K562 (cell line): ENCODE data around the gene ADGRF5. TPM values are rescaled to one million over a fixed set of nuclear protein-coding genes. Genes with fewer than 3 reads are reported as not detected.
A peak's percentile ranks its signal among the peaks of the same experiment; 100 is the strongest.

Source experiments
- CLOCK ChIP-seq: fragments of 250-450 bp; sonication (Bioruptor Pico); IDR thresholded peaks from 2 replicates; pipeline ENCODE4 v1.4.0; 2020; ENCODE audit warnings: mild to moderate bottlenecking, moderate library complexity, borderline replicate concordance
- E2F4 ChIP-seq: sonication (generic); formaldehyde crosslinking; IDR thresholded peaks from 2 replicates; pipeline ENCODE4 v1.8.0; 2022; ENCODE audit warnings: mild to moderate bottlenecking, low read depth, missing genetic modification reagents
- FOXK2 ChIP-seq, 2 experiments: fragments of 450-650 bp; IDR thresholded peaks in 1 of 2; conservative IDR thresholded peaks in 1 of 2; 2 replicates each; pipeline ENCODE4 v1.6.1; 2016; ENCODE audit warnings: low read depth in 2 of 2, mild to moderate bottlenecking in 1 of 2
- MLX ChIP-seq, 2 experiments: fragments of 450-650 bp in 1 of 2; sonication (generic) in 1 of 2; formaldehyde crosslinking; conservative IDR thresholded peaks; 2 replicates each; pipeline versions ENCODE4 v1.4.0 to v1.8.1; 2020 to 2022; ENCODE audit warnings: mild to moderate bottlenecking in 1 of 2, missing genetic modification reagents in 1 of 2
- NCOA1 ChIP-seq: fragments of 450-650 bp; IDR thresholded peaks from 2 replicates; pipeline ENCODE4 v1.6.1; 2016; ENCODE audit warnings: low read depth
- PCBP2 ChIP-seq: fragments of 200-400 bp; formaldehyde crosslinking; IDR thresholded peaks from 2 replicates; pipeline ENCODE4 v1.6.1; 2018; ENCODE audit warnings: low read length, low read depth, mild to moderate bottlenecking, moderate library complexity; ENCODE audit not compliant: poor library complexity, severe bottlenecking
- RBM15 ChIP-seq: fragments of 200-400 bp; formaldehyde crosslinking; IDR thresholded peaks from 2 replicates; pipeline ENCODE4 v1.6.1; 2018; ENCODE audit warnings: mild to moderate bottlenecking, low read length, moderate library complexity; ENCODE audit not compliant: insufficient read depth
- RBM34 ChIP-seq: fragments of 200-400 bp; formaldehyde crosslinking; IDR thresholded peaks from 2 replicates; pipeline ENCODE4 v1.6.1; 2018; ENCODE audit warnings: low read length, borderline replicate concordance; ENCODE audit not compliant: insufficient read depth
- SMARCA4 ChIP-seq: fragments of 450-650 bp; IDR thresholded peaks from 2 replicates; pipeline ENCODE4 v1.6.1; 2016
- SP1 ChIP-seq: sonication (generic); formaldehyde crosslinking; IDR thresholded peaks from 2 replicates; pipeline ENCODE4 v1.8.1; 2022; ENCODE audit warnings: mild to moderate bottlenecking, missing genetic modification reagents
- TARDBP ChIP-seq: fragments of 450-650 bp; IDR thresholded peaks from 2 replicates; pipeline ENCODE4 v1.6.1; 2016
- TFAM ChIP-seq: fragments of 250-450 bp; sonication (Bioruptor Pico); conservative IDR thresholded peaks from 2 replicates; pipeline ENCODE4 v1.5.0; 2021; ENCODE audit warnings: mild to moderate bottlenecking, moderate library complexity
- ZBTB17 ChIP-seq: fragments of 450-650 bp; formaldehyde crosslinking; IDR thresholded peaks from 2 replicates; pipeline ENCODE4 v1.4.0; 2020; ENCODE audit warnings: mild to moderate bottlenecking
- ZNF224 ChIP-seq: sonication (generic); formaldehyde crosslinking; IDR thresholded peaks from 2 replicates; pipeline ENCODE4 v1.8.0; 2022; ENCODE audit warnings: mild to moderate bottlenecking, missing genetic modification reagents
- polyA plus RNA-seq, 8 experiments: library from polyadenylated mRNA; depleted of rRNA in 4 of 8; stranded (reverse) in 5 of 8; unstranded in 3 of 8; fragments of >200 nt; fragmentation: Nextera tagmentation in 2 of 8; fragmentation: Illumina TruSeq in 1 of 8; extraction: Ambion mirVana in 2 of 8; extraction: Trizol in 1 of 8; gene quantifications; 2 replicates each; pipeline versions ENCODE4 v1.2.1 to v1.2.3, GENCODE V29; 2011 to 2014; ENCODE audit warnings: inconsistent platforms in 1 of 8, missing spikeins in 1 of 8
- total RNA-seq, 7 experiments: library from RNA; depleted of rRNA in 6 of 7; stranded (reverse); fragments of >200 nt in 6 of 7; fragmentation: Illumina TruSeq in 2 of 7; extraction: Trizol in 2 of 7; gene quantifications; 2 replicates each; pipeline versions ENCODE4 v1.2.1 to v1.2.3, GENCODE V29; 2011 to 2021; ENCODE audit warnings: low replicate concordance in 1 of 7
- TF ChIP-seq, protein P1 (sequence below), 2 experiments: fragments of 450-650 bp; formaldehyde crosslinking in 1 of 2; IDR thresholded peaks; 2 replicates each; pipeline versions ENCODE4 v1.4.0 to v1.6.1; 2014 to 2020; ENCODE audit warnings: mild to moderate bottlenecking in 2 of 2, borderline replicate concordance in 1 of 2, low read depth in 1 of 2

ADGRF5 gene
- total and polyA plus RNA-seq, 9 of the 15 experiments (the other 6 are each of a cell fraction or from before 2014, with no cell fraction given) = 0.07 TPM; not detected in 8

DNA sequence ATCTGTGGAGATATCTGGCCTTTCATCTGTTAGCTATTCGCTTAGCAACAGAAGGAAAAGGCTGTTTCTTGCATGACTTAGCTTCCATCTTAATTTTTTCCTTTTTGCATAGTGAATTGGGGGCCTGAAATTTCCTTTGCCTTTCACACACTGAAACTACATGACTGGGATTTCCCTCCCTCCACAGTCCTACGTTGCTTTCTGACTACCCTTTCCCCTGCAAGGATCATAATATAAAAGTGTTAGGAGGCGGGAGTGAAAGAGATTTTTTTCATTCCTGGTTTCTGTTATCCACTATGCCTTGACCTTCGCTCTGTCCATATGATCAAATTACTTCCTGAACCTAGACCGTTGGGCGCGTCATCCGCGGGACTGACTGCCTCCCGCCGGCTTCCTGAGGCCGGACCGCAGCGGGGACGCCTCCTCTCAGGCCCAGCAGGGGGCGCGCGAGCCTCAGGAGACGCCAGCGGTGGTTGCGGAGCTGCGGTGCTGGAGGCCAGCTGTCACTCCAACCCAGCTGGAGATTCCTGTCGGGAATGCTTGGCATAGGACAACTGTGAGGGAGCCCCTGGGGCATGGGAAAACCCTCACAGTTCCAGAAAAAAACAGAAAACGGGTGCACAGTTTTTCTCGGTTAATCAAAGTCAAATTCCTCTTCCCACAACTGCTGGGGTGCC lies 72.9 kb downstream of the ADGRF5 start (continued):
- TF ChIP-seq, protein P1, sequence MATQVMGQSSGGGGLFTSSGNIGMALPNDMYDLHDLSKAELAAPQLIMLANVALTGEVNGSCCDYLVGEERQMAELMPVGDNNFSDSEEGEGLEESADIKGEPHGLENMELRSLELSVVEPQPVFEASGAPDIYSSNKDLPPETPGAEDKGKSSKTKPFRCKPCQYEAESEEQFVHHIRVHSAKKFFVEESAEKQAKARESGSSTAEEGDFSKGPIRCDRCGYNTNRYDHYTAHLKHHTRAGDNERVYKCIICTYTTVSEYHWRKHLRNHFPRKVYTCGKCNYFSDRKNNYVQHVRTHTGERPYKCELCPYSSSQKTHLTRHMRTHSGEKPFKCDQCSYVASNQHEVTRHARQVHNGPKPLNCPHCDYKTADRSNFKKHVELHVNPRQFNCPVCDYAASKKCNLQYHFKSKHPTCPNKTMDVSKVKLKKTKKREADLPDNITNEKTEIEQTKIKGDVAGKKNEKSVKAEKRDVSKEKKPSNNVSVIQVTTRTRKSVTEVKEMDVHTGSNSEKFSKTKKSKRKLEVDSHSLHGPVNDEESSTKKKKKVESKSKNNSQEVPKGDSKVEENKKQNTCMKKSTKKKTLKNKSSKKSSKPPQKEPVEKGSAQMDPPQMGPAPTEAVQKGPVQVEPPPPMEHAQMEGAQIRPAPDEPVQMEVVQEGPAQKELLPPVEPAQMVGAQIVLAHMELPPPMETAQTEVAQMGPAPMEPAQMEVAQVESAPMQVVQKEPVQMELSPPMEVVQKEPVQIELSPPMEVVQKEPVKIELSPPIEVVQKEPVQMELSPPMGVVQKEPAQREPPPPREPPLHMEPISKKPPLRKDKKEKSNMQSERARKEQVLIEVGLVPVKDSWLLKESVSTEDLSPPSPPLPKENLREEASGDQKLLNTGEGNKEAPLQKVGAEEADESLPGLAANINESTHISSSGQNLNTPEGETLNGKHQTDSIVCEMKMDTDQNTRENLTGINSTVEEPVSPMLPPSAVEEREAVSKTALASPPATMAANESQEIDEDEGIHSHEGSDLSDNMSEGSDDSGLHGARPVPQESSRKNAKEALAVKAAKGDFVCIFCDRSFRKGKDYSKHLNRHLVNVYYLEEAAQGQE (IDR thresholded peaks at IDR 0.05; ENCODE audit: borderline replicate concordance) = peak; percentile 72
- TF ChIP-seq, protein P1 (CRISPR knock-in tag; IDR thresholded peaks at IDR 0.05; ENCODE audit: low read depth) = no peak
- TF ChIP-seq TARDBP = no peak
- no peak for TF ChIP-seq ZBTB17 (CRISPR knock-in tag)
- TF ChIP-seq RBM15 = no peak
- TF ChIP-seq CLOCK (CRISPR knock-in tag) = no peak
- no peak for TF ChIP-seq RBM34
- TF ChIP-seq SP1 (CRISPR knock-in tag) = no peak
- no peak for TF ChIP-seq NCOA1
- no peak for TF ChIP-seq E2F4 (CRISPR knock-in tag)
- no peak for TF ChIP-seq SMARCA4
- TF ChIP-seq MLX (CRISPR knock-in tag; conservative IDR thresholded peaks at IDR 0.05) = no peak
- TF ChIP-seq FOXK2 (conservative IDR thresholded peaks at IDR 0.05 in 1 of 2, IDR thresholded peaks at IDR 0.05 in 1 of 2; ENCODE audit: low read depth in 2 of 2) = no peak
- TF ChIP-seq PCBP2 = no peak
- no peak for TF ChIP-seq ZNF224 (CRISPR knock-in tag)
- no peak for TF ChIP-seq TFAM (CRISPR knock-in tag)
